ENCODE data around the gene CARD18. TPM values are rescaled to one million over a fixed set of nuclear protein-coding genes. Genes with fewer than 3 reads are reported as not detected.
"Not testable (repeated sequence)": the region's sequence is repeated elsewhere in the genome, so short reads cannot be mapped to it uniquely, and the experiment has no call there.

The CARD18 gene
- total RNA-seq, 2 donors from 2014 or later = not detected

- Mint-ChIP-seq H3K4me1 (peaks cover 11% of the 10 kb centered on the region), H3K9me3 (peaks cover 3% of the 10 kb centered on the region), H3K36me3 (ENCODE audit: low read depth) (no peaks in the 10 kb centered on the region), H3K27me3 (peaks cover 9% of the 10 kb centered on the region), H3K4me3 (no peak overlapping the region), H3K27ac (no peak overlapping the region)
- no peak for ATAC-seq (replicated peaks)
Measured at GRCh38 chr11:105109855-105110687, 29.5 kb downstream of the CARD18 start.

GRCh38 chr11:105109321-105109720 lies 30.2 kb downstream of the CARD18 start:
- H3K27me3 Mint-ChIP-seq = peaks cover 9% of the 10 kb centered on the region
- H3K9me3 Mint-ChIP-seq = peaks cover 5% of the 10 kb centered on the region
- H3K4me3 Mint-ChIP-seq = no peak overlapping the region
- H3K36me3 Mint-ChIP-seq (ENCODE audit: low read depth) = no peaks in the 10 kb centered on the region
- no peak overlapping the region for H3K27ac Mint-ChIP-seq
- no peak for ATAC-seq (replicated peaks)
- peaks cover 11% of the 10 kb centered on the region for H3K4me1 Mint-ChIP-seq

GRCh38 chr11:105108247-105108646 lies 31.3 kb downstream of the CARD18 start:
- H3K4me3 Mint-ChIP-seq = no peak overlapping the region
- H3K4me1 Mint-ChIP-seq = peaks cover 11% of the 10 kb centered on the region
- H3K27ac Mint-ChIP-seq = no peak overlapping the region
- H3K27me3 Mint-ChIP-seq = peaks cover 9% of the 10 kb centered on the region
- H3K36me3 Mint-ChIP-seq (ENCODE audit: low read depth) = no peaks in the 10 kb centered on the region
- H3K9me3 Mint-ChIP-seq = peaks cover 5% of the 10 kb centered on the region
- no peak for ATAC-seq (replicated peaks)

GRCh38 chr11:105107226-105107825 lies 32.2 kb downstream of the CARD18 start:
- ATAC-seq (replicated peaks) = peak; percentile 98
- not testable (repeated sequence) for H3K27me3 Mint-ChIP-seq; H3K36me3 Mint-ChIP-seq (ENCODE audit: low read depth); H3K9me3 Mint-ChIP-seq
- peak overlapping the region; percentile 7 for H3K27ac Mint-ChIP-seq
- peak overlapping the region; percentile 45 for H3K4me3 Mint-ChIP-seq
- peaks cover 11% of the 10 kb centered on the region for H3K4me1 Mint-ChIP-seq

- Mint-ChIP-seq H3K4me1 (peaks cover 15% of the 10 kb centered on the region), H3K4me3 (no peak overlapping the region), H3K36me3 (ENCODE audit: low read depth) (no peaks in the 10 kb centered on the region), H3K9me3 (peaks cover 5% of the 10 kb centered on the region), H3K27ac (no peak overlapping the region), H3K27me3 (peaks cover 4% of the 10 kb centered on the region)
- no peak for ATAC-seq (replicated peaks)
Measured at GRCh38 chr11:105106140-105106539, 33.4 kb downstream of the CARD18 start.

- Mint-ChIP-seq H3K4me3 (no peak overlapping the region), H3K27ac (no peak overlapping the region), H3K9me3 (peaks cover 5% of the 10 kb centered on the region), H3K36me3 (ENCODE audit: low read depth) (no peaks in the 10 kb centered on the region), H3K4me1 (peaks cover 33% of the 10 kb centered on the region), H3K27me3 (peaks cover 4% of the 10 kb centered on the region)
- no peak for ATAC-seq (replicated peaks)
Measured at GRCh38 chr11:105104292-105104691, 35.3 kb downstream of the CARD18 start.

- Mint-ChIP-seq H3K36me3 (ENCODE audit: low read depth) (no peaks in the 10 kb centered on the region), H3K4me1 (peaks cover 38% of the 10 kb centered on the region), H3K9me3 (peaks cover 5% of the 10 kb centered on the region), H3K27me3 (peaks cover 3% of the 10 kb centered on the region), H3K27ac (no peak overlapping the region), H3K4me3 (no peak overlapping the region)
- no peak for ATAC-seq (replicated peaks)
Measured at GRCh38 chr11:105103336-105103735, 36.2 kb downstream of the CARD18 start.

GRCh38 chr11:105102079-105102581 lies 37.4 kb downstream of the CARD18 start:
- not testable (repeated sequence) for ATAC-seq (replicated peaks)

GRCh38 chr11:105100981-105101630 lies 38.5 kb downstream of the CARD18 start:
- peak overlapping the region; percentile 70 for H3K27ac Mint-ChIP-seq
- H3K4me1 Mint-ChIP-seq = peaks cover 28% of the 10 kb centered on the region
- peaks cover 5% of the 10 kb centered on the region for H3K9me3 Mint-ChIP-seq
- peak; percentile 68 for ATAC-seq (replicated peaks)
- peak overlapping the region; percentile 67 for H3K4me3 Mint-ChIP-seq
- H3K36me3 Mint-ChIP-seq (ENCODE audit: low read depth) = no peaks in the 10 kb centered on the region
- no peaks in the 10 kb centered on the region for H3K27me3 Mint-ChIP-seq

More at GRCh38 chr11:105102079-105102581, 37.4 kb downstream of the CARD18 start:
- H3K36me3 Mint-ChIP-seq (ENCODE audit: low read depth); H3K27me3 Mint-ChIP-seq; H3K4me3 Mint-ChIP-seq; H3K27ac Mint-ChIP-seq; H3K9me3 Mint-ChIP-seq: not testable (repeated sequence)
- H3K4me1 Mint-ChIP-seq = peaks cover 29% of the 10 kb centered on the region

- H3K27ac Mint-ChIP-seq = peak overlapping the region; percentile 70
- no peaks in the 10 kb centered on the region for H3K36me3 Mint-ChIP-seq (ENCODE audit: low read depth)
- peak; percentile 90 for ATAC-seq (replicated peaks)
- peak overlapping the region; percentile 67 for H3K4me3 Mint-ChIP-seq
- peaks cover 28% of the 10 kb centered on the region for H3K4me1 Mint-ChIP-seq
- H3K9me3 Mint-ChIP-seq = peaks cover 3% of the 10 kb centered on the region
- H3K27me3 Mint-ChIP-seq = no peaks in the 10 kb centered on the region
Measured at GRCh38 chr11:105100206-105100605, 39.4 kb downstream of the CARD18 start.

- H3K27me3 Mint-ChIP-seq = not testable (repeated sequence)
- peak; percentile 47 for ATAC-seq (replicated peaks)
Measured at GRCh38 chr11:105099594-105099993, 40.0 kb downstream of the CARD18 start.

GRCh38 chr11:105092256-105093239 lies 47.0 kb downstream of the CARD18 start:
- no peaks in the 10 kb centered on the region for H3K4me1 Mint-ChIP-seq
- H3K27ac Mint-ChIP-seq = no peak overlapping the region
- no peak overlapping the region for H3K4me3 Mint-ChIP-seq
- no peaks in the 10 kb centered on the region for H3K9me3 Mint-ChIP-seq
- no peaks in the 10 kb centered on the region for H3K36me3 Mint-ChIP-seq (ENCODE audit: low read depth)
- no peaks in the 10 kb centered on the region for H3K27me3 Mint-ChIP-seq
- no peak for ATAC-seq (replicated peaks)

More at GRCh38 chr11:105099594-105099993, 40.0 kb downstream of the CARD18 start:
- H3K4me3 Mint-ChIP-seq = peak overlapping the region; percentile 67
- H3K36me3 Mint-ChIP-seq (ENCODE audit: low read depth); H3K9me3 Mint-ChIP-seq: not testable (repeated sequence)
- H3K4me1 Mint-ChIP-seq = peaks cover 28% of the 10 kb centered on the region
- H3K27ac Mint-ChIP-seq = peak overlapping the region; percentile 70
